Peyer's patch (tissue), 4 donors: Measurements from ENCODE around the gene NBPF1. TPM values are rescaled to one million over a fixed set of nuclear protein-coding genes. Genes with fewer than 3 reads are reported as not detected.
"Not testable (repeated sequence)": the region's sequence is repeated elsewhere in the genome, so short reads cannot be mapped to it uniquely, and the experiment has no call there.

ENCODE experiments used
- DNase-seq, 3 donors: peaks; one replicate each; pipeline ENCODE4 v3.0.0-alpha.2; 2017 to 2019
- H3K27ac ChIP-seq, 4 donors: fragments of 200-600 bp; sonication (generic); one replicate each; pipeline ENCODE4 v1.5.1; 2016 to 2019
- H3K27me3 ChIP-seq, 2 donors: fragments of 200-600 bp; sonication (generic); one replicate each; pipeline ENCODE4 v1.5.1; 2019
- H3K36me3 ChIP-seq, 3 donors: fragments of 200-600 bp; sonication (generic); one replicate each; pipeline ENCODE4 v1.5.1; 2016 to 2019
- H3K4me1 ChIP-seq, 4 donors: fragments of 200-600 bp; sonication (generic); one replicate each; pipeline ENCODE4 v1.5.1; 2016 to 2019
- H3K4me3 ChIP-seq, 4 donors: fragments of 200-600 bp; sonication (generic); 1 replicate in 3 of 4; 2 replicates in 1 of 4; pipeline ENCODE4 v1.5.1; 2016 to 2019; ENCODE audit warnings: mild to moderate bottlenecking in 1 of 4
- H3K9me3 ChIP-seq, 4 donors: fragments of 200-600 bp; sonication (generic); one replicate each; pipeline ENCODE4 v1.5.1; 2016 to 2019; ENCODE audit warnings: mild to moderate bottlenecking in 1 of 4
- POLR2A ChIP-seq, 2 donors: fragments of 450-650 bp; IDR thresholded peaks; one replicate each; pipeline ENCODE4 v1.5.1; 2017; ENCODE audit warnings: antibody characterized with exemption in 2 of 2, mild to moderate bottlenecking in 2 of 2, moderate library complexity in 2 of 2
- total RNA-seq, 4 donors: library from RNA; depleted of rRNA; stranded (reverse); fragments of >200 nt; gene quantifications; one replicate each; pipeline ENCODE4 v1.1.0, GENCODE V29; 2016
- TF ChIP-seq, protein P1 (sequence below), 6 experiments: fragments of 450-650 bp in 4 of 6; fragments of 200-600 bp in 2 of 6; sonication (generic) in 1 of 6; IDR thresholded peaks; one replicate each; pipeline ENCODE4 v1.5.1; 2017 to 2019; ENCODE audit warnings: antibody characterized with exemption in 6 of 6, mild to moderate bottlenecking in 3 of 6, moderate library complexity in 1 of 6

NBPF1 gene
- total RNA-seq, 4 donors from 2014 or later, result 73.9 to 145 (median 115) TPM

DNA sequence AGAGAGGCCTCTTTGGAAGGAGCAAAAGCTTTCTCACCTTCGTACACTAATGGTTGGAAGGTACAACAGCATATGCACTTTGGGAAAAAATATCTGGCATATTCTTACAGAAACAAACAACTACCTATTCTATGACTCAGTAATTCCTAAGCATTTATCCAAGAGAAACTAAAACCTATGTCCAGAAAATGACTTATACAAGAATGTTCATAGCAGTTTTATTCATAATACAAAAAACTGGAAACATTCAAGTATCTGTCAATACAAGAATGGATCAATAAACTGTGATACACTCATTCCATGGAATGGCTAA lies 8.2 kb downstream of the NBPF1 start:
- no peak for DNase-seq
- peak overlapping the region in 1 of 4 donors; percentile 4 for H3K27ac ChIP-seq
- no peaks in the 10 kb centered on the region for H3K27me3 ChIP-seq
- peaks cover 0 to 38% (median 0%) of the 10 kb centered on the region in 3 donors for H3K36me3 ChIP-seq
- no peaks in the 10 kb centered on the region for H3K9me3 ChIP-seq
- no peak overlapping the region for H3K4me3 ChIP-seq
- TF ChIP-seq, protein P1, sequence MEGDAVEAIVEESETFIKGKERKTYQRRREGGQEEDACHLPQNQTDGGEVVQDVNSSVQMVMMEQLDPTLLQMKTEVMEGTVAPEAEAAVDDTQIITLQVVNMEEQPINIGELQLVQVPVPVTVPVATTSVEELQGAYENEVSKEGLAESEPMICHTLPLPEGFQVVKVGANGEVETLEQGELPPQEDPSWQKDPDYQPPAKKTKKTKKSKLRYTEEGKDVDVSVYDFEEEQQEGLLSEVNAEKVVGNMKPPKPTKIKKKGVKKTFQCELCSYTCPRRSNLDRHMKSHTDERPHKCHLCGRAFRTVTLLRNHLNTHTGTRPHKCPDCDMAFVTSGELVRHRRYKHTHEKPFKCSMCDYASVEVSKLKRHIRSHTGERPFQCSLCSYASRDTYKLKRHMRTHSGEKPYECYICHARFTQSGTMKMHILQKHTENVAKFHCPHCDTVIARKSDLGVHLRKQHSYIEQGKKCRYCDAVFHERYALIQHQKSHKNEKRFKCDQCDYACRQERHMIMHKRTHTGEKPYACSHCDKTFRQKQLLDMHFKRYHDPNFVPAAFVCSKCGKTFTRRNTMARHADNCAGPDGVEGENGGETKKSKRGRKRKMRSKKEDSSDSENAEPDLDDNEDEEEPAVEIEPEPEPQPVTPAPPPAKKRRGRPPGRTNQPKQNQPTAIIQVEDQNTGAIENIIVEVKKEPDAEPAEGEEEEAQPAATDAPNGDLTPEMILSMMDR (IDR thresholded peaks at IDR 0.05), result no peak
- TF ChIP-seq POLR2A (IDR thresholded peaks at IDR 0.05), result no peak
- peaks cover 0 to 17% (median 0%) of the 10 kb centered on the region in 4 donors for H3K4me1 ChIP-seq

DNA sequence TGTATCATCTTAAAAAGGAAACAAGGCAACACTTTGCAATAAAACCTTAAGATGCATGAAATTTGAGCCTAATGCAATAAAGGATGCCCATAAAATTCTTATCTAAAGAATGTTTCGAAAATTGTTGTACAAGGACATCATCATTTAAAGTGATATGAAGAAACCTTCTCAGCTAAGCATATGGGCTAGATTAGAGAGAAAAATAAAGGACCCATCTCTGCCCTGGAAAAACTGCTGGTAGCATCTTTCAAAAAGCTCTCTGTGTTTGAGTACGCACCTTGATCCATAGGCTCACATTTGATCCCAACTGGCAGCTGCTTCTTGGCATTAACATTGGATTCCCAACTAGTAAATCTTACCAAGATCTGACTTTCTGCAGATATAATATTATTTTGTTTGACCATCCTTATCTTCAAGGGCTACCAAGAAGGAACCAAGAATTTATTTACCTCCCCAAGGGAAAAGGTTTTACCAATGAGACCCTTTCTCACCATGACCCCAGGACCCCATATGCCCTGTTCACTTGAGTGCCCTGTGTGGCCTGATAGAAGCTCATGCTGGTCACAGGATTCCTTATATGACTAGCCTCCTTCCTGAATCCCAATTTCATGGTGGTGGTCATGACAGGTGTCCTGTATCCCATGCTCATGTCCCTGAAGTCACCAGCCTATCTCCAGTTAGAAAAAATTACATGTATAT lies 8.7 kb downstream of the NBPF1 start:
- not testable (repeated sequence) for DNase-seq, H3K4me3 ChIP-seq, H3K9me3 ChIP-seq, H3K27me3 ChIP-seq
- H3K27ac ChIP-seq, result peak overlapping the region in 1 of 4 donors; percentile 4
- peaks cover 0 to 38% (median 0%) of the 10 kb centered on the region in 3 donors for H3K36me3 ChIP-seq
- H3K4me1 ChIP-seq, result peaks cover 0 to 17% (median 0%) of the 10 kb centered on the region in 4 donors

DNA sequence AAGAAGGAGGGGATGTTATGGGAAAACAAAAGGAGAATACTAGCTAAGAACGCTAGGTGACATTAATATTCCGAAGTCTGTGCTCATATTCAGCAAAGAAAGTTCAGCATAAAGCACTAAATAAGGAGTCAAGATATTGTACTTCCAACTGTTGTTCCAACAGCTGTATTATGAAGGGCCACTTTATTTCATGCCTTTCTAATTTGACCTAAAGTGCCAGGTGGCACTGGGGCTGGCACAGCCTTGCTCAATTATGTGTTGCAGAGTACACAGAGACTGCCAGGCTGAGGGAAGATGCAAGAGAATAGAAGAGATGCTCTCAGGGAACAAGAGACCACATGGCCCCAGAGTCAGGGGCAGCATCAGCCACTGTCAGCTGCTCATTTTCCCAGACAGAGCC lies 9.7 kb downstream of the NBPF1 start:
- Histone ChIP-seq H3K36me3 (peaks cover 0 to 34% (median 0%) of the 10 kb centered on the region in 3 donors), H3K4me1 (peaks cover 0 to 17% (median 0%) of the 10 kb centered on the region in 4 donors)
- not testable (repeated sequence) for H3K27me3 ChIP-seq, DNase-seq, H3K27ac ChIP-seq, H3K9me3 ChIP-seq, H3K4me3 ChIP-seq

DNA sequence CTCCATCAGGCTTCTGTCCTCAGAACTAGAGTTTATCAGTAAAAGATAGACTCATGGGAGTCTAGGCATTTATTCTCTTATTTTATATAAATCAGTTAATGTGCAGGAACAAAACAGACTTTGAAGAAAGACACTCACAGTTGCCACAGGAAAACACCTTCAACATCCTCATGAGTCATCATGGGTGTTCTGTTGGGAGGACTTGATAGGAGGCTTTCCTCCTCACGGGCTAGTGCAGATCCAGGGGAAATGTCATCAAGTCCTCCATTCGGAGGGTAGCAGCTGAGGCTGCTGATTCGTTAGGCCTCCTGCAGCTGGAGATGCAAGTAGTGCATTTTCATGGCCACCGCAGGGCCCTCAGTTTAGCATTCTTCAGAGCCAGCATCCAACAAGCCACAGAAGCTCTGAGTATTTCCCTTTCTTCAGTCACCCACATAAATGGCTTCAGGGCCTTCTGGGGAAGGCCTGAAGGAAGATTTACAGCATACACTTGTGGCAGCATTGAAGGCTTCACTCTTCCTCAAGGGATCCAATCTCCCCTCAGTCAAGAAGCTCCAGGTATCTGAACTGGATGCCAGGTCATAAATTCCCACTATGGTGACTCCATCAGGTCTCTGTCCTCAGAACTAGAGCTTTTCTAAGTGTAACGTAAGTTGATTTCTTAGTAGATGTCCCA lies 10.9 kb downstream of the NBPF1 start:
- H3K27me3 ChIP-seq, DNase-seq, H3K9me3 ChIP-seq, H3K4me3 ChIP-seq: not testable (repeated sequence)
- H3K36me3 ChIP-seq, result peaks cover 0 to 22% (median 0%) of the 10 kb centered on the region in 3 donors
- peaks cover 0 to 17% (median 0%) of the 10 kb centered on the region in 4 donors for H3K4me1 ChIP-seq
- H3K27ac ChIP-seq, result peak overlapping the region in 2 of 4 donors; percentile 15 to 39

DNA sequence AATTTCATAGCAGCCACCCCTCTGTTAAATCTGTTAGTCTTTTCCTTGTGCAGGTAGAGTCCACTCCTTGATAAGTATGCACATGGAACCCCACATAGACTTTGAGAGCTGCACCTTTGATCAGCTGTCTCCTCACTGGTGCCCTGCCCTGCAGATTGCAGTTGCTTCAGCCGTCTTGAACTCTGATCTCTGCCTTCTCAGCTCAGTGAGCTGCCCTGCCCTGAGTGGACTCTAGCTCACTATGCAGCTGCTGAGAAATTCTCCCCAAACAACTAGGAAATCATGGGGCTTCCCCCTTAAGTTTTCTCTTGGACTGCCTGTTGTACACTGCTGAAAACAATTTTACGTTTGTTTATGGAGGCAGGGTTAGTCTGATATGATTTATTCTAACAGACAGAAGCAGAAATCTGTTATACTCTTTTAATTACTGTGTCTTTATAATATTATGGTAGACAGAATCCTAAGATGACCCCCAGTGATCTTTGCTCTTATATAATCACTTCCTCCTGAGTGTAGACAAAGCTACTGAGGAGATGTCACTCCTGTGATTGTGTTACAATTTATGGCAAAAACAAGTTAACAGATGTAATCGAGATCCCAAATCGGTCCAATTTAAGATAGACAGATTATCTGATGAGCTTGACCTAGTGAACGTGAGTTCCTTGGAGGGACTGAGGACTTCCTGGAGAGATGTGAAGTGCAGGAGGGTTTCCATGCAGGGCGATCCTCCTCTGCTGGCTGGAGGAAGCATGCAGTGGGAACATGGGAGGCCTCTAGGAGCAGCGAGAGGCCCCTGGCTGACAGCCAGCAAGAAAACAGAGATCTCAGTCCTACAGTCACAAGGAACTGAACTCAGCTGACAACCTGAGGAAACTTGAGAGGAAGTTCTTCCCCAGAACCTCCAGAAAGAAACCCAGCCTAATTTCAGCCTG lies 12.2 kb downstream of the NBPF1 start:
- H3K27ac ChIP-seq, result peak overlapping the region in 2 of 4 donors; percentile 45 to 54

DNA sequence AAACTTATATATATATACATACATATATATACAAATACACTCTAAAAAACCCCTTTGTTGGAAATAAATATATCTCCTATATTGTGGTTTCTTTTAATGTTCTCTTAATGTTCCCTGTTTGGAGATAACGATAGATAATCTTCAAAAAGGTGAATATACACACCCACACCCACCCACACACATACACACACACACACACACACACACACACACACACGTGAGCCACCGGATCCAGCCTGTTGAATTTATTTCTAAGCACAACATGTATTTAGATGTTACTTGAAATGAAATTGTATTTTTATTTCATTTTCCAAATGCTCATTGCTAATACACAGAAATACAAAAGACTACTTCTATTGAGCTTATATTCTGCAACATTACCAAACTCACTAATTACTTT lies 14.0 kb downstream of the NBPF1 start:
- not testable (repeated sequence) for H3K4me3 ChIP-seq, H3K4me1 ChIP-seq, H3K9me3 ChIP-seq, DNase-seq, H3K27ac ChIP-seq, H3K36me3 ChIP-seq, H3K27me3 ChIP-seq

More for the DNA sequence above, 12.2 kb downstream of the NBPF1 start:
- not testable (repeated sequence) for H3K27me3 ChIP-seq, H3K9me3 ChIP-seq, DNase-seq, H3K36me3 ChIP-seq, H3K4me3 ChIP-seq
- H3K4me1 ChIP-seq, result peaks cover 0 to 17% (median 0%) of the 10 kb centered on the region in 4 donors

DNA sequence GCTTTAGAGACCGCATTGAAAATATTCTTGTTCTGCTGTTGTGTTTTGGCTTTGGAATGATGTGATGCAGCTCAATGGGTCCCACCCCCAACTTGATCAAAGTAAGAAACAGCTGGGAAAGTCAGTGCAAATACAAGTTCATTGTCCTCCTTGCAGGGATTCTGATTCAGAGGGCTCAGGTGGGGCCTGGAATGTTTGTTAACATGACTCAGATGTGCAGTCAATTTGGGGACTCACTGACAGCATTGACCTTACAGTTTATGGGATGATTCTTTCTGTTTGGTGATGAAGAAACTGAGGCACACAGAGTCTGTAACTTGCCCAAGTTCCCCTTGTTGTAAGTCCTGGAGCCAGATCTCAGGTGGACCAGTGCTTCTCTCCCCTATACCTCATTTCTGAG lies 18.1 kb downstream of the NBPF1 start:
- H3K27ac ChIP-seq, H3K9me3 ChIP-seq, DNase-seq, H3K36me3 ChIP-seq, H3K4me3 ChIP-seq, H3K27me3 ChIP-seq, H3K4me1 ChIP-seq: not testable (repeated sequence)

DNA sequence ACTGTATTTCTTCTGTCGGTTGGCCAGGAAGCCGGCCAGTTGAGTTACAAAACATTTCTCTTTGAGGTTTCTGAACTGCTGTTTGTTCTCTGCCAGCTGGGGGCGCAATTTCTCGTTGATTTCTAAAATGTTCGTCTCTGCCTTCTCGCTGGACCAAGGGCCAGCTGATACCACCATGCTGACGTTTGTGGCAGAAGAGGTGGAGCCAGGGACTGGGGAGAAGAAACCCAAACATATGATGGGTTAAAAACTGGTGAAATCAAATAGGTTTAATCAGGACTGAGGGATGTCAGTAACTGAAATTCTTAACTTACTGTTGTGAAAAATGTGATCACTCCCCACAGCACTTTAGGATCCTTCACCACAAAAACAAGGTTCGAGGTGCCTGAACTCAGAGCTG lies 21.5 kb downstream of the NBPF1 start:
- H3K27me3 ChIP-seq, H3K9me3 ChIP-seq, H3K4me1 ChIP-seq, H3K4me3 ChIP-seq, DNase-seq, H3K27ac ChIP-seq: not testable (repeated sequence)
- TF ChIP-seq, protein P1 (IDR thresholded peaks at IDR 0.05), result peak in 2 of 6 experiments; percentile 17 to 34
- peaks cover 0 to 11% (median 0%) of the 10 kb centered on the region in 3 donors for H3K36me3 ChIP-seq

DNA sequence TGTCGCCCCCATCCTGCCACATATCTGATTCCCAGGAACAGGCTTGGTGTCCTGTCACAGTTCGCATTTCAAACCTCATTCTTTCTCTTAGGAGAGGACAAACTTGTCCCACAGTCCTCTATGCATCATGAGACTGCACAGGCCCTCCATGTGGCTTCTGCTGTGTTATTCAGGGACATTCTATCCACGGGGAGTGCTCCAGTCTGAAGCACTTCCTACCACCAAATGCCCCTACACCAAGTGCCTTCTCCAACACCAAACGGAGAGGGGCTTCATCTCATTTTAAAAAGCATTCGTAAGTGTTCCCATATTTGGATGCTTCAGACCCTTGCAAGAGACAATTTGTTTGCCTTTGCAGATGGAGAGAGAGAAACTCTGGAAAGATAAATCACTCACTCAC lies 25.3 kb downstream of the NBPF1 start:
- not testable (repeated sequence) for H3K9me3 ChIP-seq, DNase-seq, H3K27me3 ChIP-seq, H3K27ac ChIP-seq, H3K4me1 ChIP-seq, H3K4me3 ChIP-seq
- peaks cover 0 to 26% (median 0%) of the 10 kb centered on the region in 3 donors for H3K36me3 ChIP-seq

DNA sequence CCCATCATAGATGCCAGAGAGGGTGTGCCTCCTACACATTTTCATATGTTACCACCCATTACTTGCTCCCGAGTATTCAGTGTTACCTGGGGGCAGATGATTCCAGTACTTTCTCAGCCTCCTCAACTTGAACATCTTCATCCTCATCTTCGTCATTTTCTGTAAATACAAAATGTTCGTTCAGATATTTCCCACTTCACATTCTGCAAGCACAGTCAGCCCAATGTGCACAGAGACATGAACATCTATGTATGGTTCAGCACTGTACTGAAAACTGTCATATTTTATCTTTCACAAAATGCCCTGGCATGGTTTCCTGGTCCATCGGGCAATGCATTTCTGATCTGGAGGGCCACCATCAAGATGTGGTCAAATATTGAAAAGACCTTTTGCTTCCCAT lies 25.7 kb downstream of the NBPF1 start:
- peaks cover 0 to 26% (median 0%) of the 10 kb centered on the region in 3 donors for H3K36me3 ChIP-seq
- not testable (repeated sequence) for DNase-seq, H3K27ac ChIP-seq, H3K4me3 ChIP-seq, H3K4me1 ChIP-seq, H3K9me3 ChIP-seq, H3K27me3 ChIP-seq

DNA sequence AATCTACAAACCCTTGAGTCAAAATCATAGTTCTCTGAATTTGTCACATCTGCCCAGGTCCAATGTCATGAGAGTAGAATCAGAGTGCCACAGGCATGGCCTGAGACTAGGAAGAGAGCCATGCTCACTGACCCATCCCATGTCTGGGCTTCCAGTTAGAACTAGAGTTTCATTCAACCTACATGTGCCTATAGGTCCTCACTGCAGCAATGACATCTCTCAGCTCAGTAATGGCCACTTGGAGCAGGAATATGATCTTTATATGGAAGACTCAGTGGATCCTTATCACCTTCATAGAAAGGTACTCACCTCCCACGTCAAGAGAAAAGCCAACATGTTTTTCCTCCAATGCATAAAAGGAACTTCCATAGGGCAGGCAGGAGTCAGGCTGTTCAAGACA lies 48.0 kb downstream of the NBPF1 start:
- not testable (repeated sequence) for DNase-seq, H3K4me1 ChIP-seq, H3K9me3 ChIP-seq, H3K36me3 ChIP-seq, H3K4me3 ChIP-seq, H3K27me3 ChIP-seq, H3K27ac ChIP-seq

DNA sequence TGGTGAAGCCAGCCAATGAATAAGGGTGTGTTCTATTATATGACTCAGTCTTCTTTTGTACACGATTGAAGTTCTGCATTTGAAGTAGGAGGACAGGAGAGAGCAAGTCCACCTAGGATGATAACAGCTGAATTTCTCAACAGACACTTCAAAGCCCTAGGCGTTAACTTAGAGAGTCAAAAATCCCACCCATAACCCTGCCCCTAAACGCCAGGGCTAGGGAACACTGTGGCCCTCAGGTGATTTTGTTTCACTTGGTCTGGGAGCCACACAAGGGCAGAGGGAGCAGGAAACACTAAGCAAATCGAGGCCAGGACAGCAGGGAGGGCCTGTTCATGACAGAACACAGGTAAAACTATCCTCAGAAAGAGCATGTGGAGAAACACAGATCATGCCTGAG lies 52.3 kb downstream of the NBPF1 start:
- not testable (repeated sequence) for H3K27me3 ChIP-seq, H3K36me3 ChIP-seq, H3K27ac ChIP-seq, H3K4me1 ChIP-seq, H3K4me3 ChIP-seq, H3K9me3 ChIP-seq, DNase-seq
